GM19239 (cell line): ENCODE data around the gene PER2.

Source experiments
- DNase-seq: peaks from one replicate; pipeline ENCODE4 v3.0.0; 2011; ENCODE audit warnings: low spot score; ENCODE audit not compliant: insufficient read length
- FAIRE-seq: peaks from 2 replicates; lab custom pipeline; 2011; peaks lifted over from hg19 to GRCh38; lab: Jason Lieb, UNC

Gene PER2

GRCh38 chr2:238252766-238253630, 35.4 kb downstream of the PER2 start:
- DNase-seq (no peak), FAIRE-seq (no peak)

- FAIRE-seq (no peak), DNase-seq (no peak)
Observed at GRCh38 chr2:238251986-238252385, 36.4 kb downstream of the PER2 start.

GRCh38 chr2:238251331-238251730, 37.1 kb downstream of the PER2 start:
- FAIRE-seq: no peak
- DNase-seq: no peak

- DNase-seq: no peak
- no peak for FAIRE-seq
Observed at GRCh38 chr2:238250896-238251295, 37.5 kb downstream of the PER2 start.

- no peak for FAIRE-seq
- no peak for DNase-seq
Observed at GRCh38 chr2:238247841-238248453, 40.5 kb downstream of the PER2 start.

- DNase-seq: no peak
- FAIRE-seq: no peak
Observed at GRCh38 chr2:238247002-238247822, 41.2 kb downstream of the PER2 start.

- DNase-seq (no peak), FAIRE-seq (no peak)
Observed at GRCh38 chr2:238244151-238244550, 44.3 kb downstream of the PER2 start.

- DNase-seq: no peak
- no peak for FAIRE-seq
Observed at GRCh38 chr2:238243496-238244076, 44.8 kb downstream of the PER2 start.

- no peak for FAIRE-seq
- no peak for DNase-seq
Observed at GRCh38 chr2:238242731-238243495, 45.5 kb downstream of the PER2 start.

GRCh38 chr2:238241970-238242369, 46.4 kb downstream of the PER2 start:
- no peak for FAIRE-seq
- DNase-seq: no peak

- no peak for FAIRE-seq
- DNase-seq: peak; percentile 59
Observed at GRCh38 chr2:238240757-238241711, 47.4 kb downstream of the PER2 start.

- DNase-seq (peak; percentile 98), FAIRE-seq (peak; percentile 39)
Observed at GRCh38 chr2:238239863-238240756, 48.3 kb downstream of the PER2 start, which contains the start of gene HES6. HES6 (minus strand) TSS chr2:238240038; CDS start chr2:238239905, 133 bp downstream.

- DNase-seq (no peak), FAIRE-seq (no peak)
Observed at GRCh38 chr2:238239543-238239862, 48.9 kb downstream of the PER2 start.

GRCh38 chr2:238238766-238239542, 49.5 kb downstream of the PER2 start:
- DNase-seq (no peak), FAIRE-seq (no peak)

- no peak for FAIRE-seq
- no peak for DNase-seq
Observed at GRCh38 chr2:238238311-238238765, 50.1 kb downstream of the PER2 start.

GRCh38 chr2:238237431-238238135, 50.8 kb downstream of the PER2 start:
- FAIRE-seq: no peak
- DNase-seq: no peak
